Esophagus muscularis mucosa (tissue), 3 donors: ENCODE data around the gene DNAH9.

Experiments used
- CTCF ChIP-seq, 3 experiments: fragments of 200-600 bp in 2 of 3; fragments of 450-650 bp in 1 of 3; sonication (generic) in 2 of 3; IDR thresholded peaks; one replicate each; pipeline ENCODE4 v1.5.1; 2017 to 2019; ENCODE audit warnings: antibody characterized with exemption in 3 of 3, mild to moderate bottlenecking in 2 of 3, moderate library complexity in 1 of 3
- POLR2A ChIP-seq: fragments of 450-650 bp; IDR thresholded peaks from one replicate; pipeline ENCODE4 v1.6.1; 2017; ENCODE audit warnings: antibody characterized with exemption, moderate library complexity, mild to moderate bottlenecking, low read depth

- TF ChIP-seq POLR2A (no peak), CTCF (IDR thresholded peaks at IDR 0.05) (no peak)
Measured at GRCh38 chr17:11900655-11901054, 302.4 kb downstream of the DNAH9 start.
